ENCODE data around the gene NUDT14.

- TF ChIP-seq CTCF (IDR thresholded peaks at IDR 0.05) (no peak), EZH2 (IDR thresholded peaks at IDR 0.05) (no peak)
Measured at GRCh38 chr14:105215602-105216001, 34.5 kb upstream of the NUDT14 start.
